ENCODE results near the gene WSCD2. TPM values are rescaled to one million over a fixed set of nuclear protein-coding genes. Genes with fewer than 3 reads are reported as not detected.

Gene WSCD2
- total RNA-seq, 1 donor from 2014 or later, result 0.40 TPM

DNA sequence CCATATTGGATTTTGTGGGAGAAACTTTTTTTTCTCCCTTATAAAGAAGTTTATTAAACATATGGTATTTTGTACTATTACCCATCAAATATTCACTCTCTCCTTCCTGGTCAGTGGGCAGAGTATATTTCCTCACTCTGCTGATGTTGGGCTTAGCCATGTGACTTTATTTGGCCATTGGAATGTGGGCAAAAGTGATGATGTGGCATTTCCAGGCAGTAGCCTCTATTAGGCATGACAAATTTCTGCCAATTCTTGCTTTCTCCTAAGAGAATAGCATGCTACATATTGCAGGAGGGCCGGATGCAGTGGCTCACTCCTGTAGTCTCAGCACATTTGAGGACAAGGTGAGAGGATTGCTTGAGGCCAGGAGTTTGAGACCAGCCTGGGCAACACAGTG is 24.4 kb upstream of the WSCD2 start:
- DNase-seq (ENCODE audit: low spot score), result no peak
- intact Hi-C loops (cut with DNase I), result no loop called here

DNA sequence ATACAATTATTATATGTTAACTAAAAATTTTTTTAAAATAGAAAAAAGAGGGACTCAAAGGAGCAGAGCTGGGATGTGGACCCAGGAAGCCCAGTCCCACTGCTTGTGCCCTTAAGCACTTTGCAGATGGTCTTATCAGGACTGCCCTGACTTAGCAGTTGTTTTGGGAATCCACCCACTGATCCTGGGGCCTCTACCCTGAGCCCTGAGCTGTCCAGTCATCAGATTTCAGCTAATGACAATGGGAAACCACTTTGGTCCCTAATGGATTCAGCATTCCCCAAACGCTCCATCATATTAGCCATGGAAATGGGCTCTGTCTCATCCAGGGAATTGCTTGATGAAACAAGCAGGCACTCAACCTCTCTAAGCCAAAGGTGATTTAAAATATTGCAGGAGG is 22.5 kb upstream of the WSCD2 start:
- intact Hi-C loops (cut with DNase I), result no loop called here
- no peak for DNase-seq (ENCODE audit: low spot score)

DNA sequence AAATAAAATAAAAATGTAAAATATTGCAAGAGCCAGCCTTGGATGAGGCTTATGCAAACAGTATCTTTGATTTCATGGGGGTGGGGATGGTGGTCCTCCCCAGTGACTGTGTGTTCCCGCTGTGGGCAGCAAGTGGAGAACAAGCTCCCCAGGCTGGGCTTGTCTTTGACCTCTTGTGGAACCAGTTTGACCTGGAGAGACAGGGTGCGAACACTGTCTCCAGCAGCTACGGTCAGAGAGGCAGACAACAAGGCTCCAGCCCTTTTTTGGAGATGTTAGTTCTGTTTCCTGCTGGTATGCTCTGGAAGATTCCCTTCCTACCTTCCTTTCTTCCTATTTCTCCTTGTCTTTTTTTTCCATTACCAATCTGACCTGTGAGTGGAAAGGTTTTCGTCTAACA is 21.8 kb upstream of the WSCD2 start:
- no peak for DNase-seq (ENCODE audit: low spot score)
- intact Hi-C loops (cut with DNase I), result no loop called here

DNA sequence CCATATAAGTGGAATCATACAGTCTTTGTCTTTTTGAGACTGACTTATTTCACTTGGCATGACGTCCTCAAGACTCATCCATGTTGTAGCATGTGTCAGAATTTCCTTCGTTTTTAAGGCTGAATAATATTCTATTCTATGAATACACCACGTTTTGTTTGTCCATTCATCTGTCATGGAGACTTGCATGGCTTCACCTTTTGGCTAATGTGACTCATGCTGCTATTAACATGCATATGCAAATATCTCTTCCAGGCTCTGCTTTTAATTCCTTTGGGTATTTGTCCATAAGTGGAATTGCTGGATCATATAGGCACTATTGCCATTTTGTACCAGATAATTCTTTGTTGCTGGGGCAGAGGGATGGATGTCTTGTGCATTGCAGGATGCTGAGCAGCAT is 19.6 kb upstream of the WSCD2 start:
- DNase-seq (ENCODE audit: low spot score), result no peak
- intact Hi-C loops (cut with DNase I), result no loop called here

GRCh38 chr12:108109954-108110353 is 19.1 kb upstream of the WSCD2 start:
- intact Hi-C loops (cut with DNase I), result no loop called here

GRCh38 chr12:108110844-108111243 is 18.2 kb upstream of the WSCD2 start:
- intact Hi-C loops (cut with DNase I), result no loop called here
- DNase-seq (ENCODE audit: low spot score), result no peak

More at GRCh38 chr12:108109954-108110353, 19.1 kb upstream of the WSCD2 start:
- no peak for DNase-seq (ENCODE audit: low spot score)

GRCh38 chr12:108112832-108113556 is 16.1 kb upstream of the WSCD2 start:
- DNase-seq (ENCODE audit: low spot score), result no peak
- intact Hi-C loops (cut with DNase I), result no loop called here

- intact Hi-C loops (cut with DNase I), result no loop called here
- no peak for DNase-seq (ENCODE audit: low spot score)
These were observed 13.7 kb upstream of the WSCD2 start for GRCh38 chr12:108115123-108116121.

- DNase-seq (ENCODE audit: low spot score), result no peak
- intact Hi-C loops (cut with DNase I), result no loop called here
These were observed 12.8 kb upstream of the WSCD2 start for GRCh38 chr12:108116254-108116653.

- no peak for DNase-seq (ENCODE audit: low spot score)
- intact Hi-C loops (cut with DNase I), result no loop called here
These were observed 12.4 kb upstream of the WSCD2 start for GRCh38 chr12:108116699-108117098.

GRCh38 chr12:108117163-108117849 is 11.8 kb upstream of the WSCD2 start:
- no peak for DNase-seq (ENCODE audit: low spot score)
- intact Hi-C loops (cut with DNase I), result no loop called here

DNA sequence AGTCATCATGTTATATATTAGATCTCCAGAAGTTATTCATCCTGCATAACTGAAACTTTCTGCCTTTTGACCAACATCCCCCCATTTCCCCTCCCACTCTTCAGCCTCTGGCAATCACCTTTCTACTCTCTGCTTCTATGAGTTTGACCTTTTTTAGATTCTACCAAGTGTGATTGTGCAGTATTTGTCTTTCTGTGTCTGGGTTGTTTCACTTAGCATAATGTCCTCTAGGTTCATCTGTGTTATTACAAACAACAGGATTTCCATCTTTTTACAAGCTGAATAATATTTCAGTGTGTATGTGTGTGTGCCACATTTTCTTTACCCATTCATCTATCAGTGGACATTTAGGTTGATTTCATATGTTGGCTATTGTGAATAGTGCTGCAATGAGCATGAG is 11.2 kb upstream of the WSCD2 start:
- no peak for DNase-seq (ENCODE audit: low spot score)
- intact Hi-C loops (cut with DNase I), result no loop called here

GRCh38 chr12:108119126-108119973 is 9.7 kb upstream of the WSCD2 start:
- no peak for DNase-seq (ENCODE audit: low spot score)
- intact Hi-C loops (cut with DNase I), result no loop called here

DNA sequence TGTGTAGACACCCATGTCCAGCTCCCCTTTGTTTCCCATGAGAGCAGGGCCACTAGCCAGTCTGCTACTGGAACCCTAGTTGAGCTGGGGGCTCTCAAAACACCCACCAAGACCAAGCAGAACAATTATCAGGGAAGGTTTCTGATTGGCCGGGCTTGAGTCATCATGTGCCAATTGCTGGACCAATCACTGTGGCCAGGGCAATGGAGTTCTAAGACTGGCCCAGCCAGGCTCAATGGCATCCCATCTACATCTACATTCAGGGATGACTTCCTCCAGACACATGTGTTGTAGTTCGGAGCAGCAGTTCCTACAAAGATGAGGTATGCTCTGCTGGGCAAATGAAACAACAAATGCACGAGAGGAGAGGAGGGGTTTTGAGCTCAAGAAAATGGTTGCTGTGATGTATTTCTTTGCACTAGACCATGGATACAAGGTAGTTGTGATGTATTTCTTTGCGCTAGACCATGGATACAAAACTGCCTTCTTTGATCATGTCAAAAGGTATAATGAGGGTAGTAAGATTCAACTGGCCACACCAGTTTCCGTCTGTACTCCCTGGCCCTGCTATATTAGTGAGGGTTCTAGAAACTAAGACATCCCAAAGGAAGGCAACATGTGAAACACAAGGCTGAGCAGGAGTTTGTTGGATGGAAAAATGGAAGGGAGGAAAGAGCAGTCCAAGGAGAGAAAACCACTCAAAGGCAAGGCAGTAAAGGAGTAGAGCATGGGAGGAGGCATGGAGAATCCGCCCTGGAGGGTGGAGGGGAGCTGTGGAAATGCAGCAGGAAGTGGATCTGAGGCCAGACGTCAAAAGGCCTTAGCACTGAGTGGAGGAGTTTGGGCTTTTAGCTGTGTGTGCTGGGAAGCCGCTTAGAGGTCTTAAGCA is 8.9 kb upstream of the WSCD2 start:
- no peak for DNase-seq (ENCODE audit: low spot score)
- intact Hi-C loops (cut with DNase I), result no loop called here

GRCh38 chr12:108120863-108121165 is 8.3 kb upstream of the WSCD2 start:
- intact Hi-C loops (cut with DNase I), result no loop called here
- no peak for DNase-seq (ENCODE audit: low spot score)

- DNase-seq (ENCODE audit: low spot score), result no peak
- intact Hi-C loops (cut with DNase I), result no loop called here
These were observed 7.8 kb upstream of the WSCD2 start for GRCh38 chr12:108121320-108121719.

- intact Hi-C loops (cut with DNase I), result no loop called here
- DNase-seq (ENCODE audit: low spot score), result no peak
These were observed 7.2 kb upstream of the WSCD2 start for GRCh38 chr12:108121728-108122471.

DNA sequence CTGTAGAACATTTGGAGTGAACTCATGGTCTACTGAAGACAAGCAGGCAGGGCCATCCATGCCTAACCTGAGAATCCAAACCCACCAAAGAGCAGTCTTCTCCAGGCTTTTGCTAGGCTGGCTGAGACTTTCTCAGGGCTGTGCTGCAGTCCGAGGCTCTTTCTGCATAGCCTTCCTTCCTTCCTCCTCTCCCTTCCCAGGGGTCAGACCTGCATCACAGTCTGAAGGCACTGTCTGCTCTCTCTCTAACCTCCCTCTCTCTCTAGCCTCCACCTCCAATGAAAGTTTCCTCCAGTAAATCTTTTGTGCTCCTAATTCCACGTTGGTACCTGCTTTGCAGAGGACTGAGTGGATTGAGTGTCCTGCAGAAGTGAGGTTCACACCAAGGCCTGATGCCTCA is 6.4 kb upstream of the WSCD2 start:
- intact Hi-C loops (cut with DNase I), result no loop called here
- DNase-seq (ENCODE audit: low spot score), result no peak

Data from cardiac septum (tissue), 1 donor.